ENCODE data around the gene PLA2G5. TPM values are rescaled to one million over a fixed set of nuclear protein-coding genes. Genes with fewer than 3 reads are reported as not detected.

PLA2G5 gene
- total and polyA plus RNA-seq, 2 of the 4 experiments (the other 2 are of a cell fraction) = not detected

GRCh38 chr1:20081353-20081810 lies 11.4 kb downstream of the PLA2G5 start:
- Histone ChIP-seq H3K56ac (ENCODE audit: extremely low read depth, insufficient read depth, low read length) (no peak overlapping the region), H3K18ac (ENCODE audit: low read depth, low read length) (no peak overlapping the region), H2BK120ac (ENCODE audit: low read depth, low read length) (no peak overlapping the region), H4K8ac (ENCODE audit: low read depth in 2 of 2, low read length in 2 of 2) (no peak overlapping the region), H2BK15ac (ENCODE audit: low read depth, low read length) (no peak overlapping the region), H3K27ac (ENCODE audit: insufficient read depth, low read length) (no peak overlapping the region), H2AK9ac (replicated peaks; ENCODE audit: low read depth, low read length, poor library complexity) (no peak overlapping the region), H4K5ac (ENCODE audit: low read depth, low read length) (no peak overlapping the region), H3K4me3 (ENCODE audit: insufficient read depth, low read depth, low read length) (no peak overlapping the region), H3K9me3 (ENCODE audit: control insufficient read depth, insufficient read depth, low read length) (no peaks in the 10 kb centered on the region; the same call in 1 of the 2 replicates), H3K14ac (replicated peaks; ENCODE audit: low read depth, low read length) (no peak overlapping the region), H3K4me2 (ENCODE audit: low read depth, low read length) (no peak overlapping the region), H3K9ac (ENCODE audit: low read depth, low read length) (no peak overlapping the region), H4K20me1 (ENCODE audit: insufficient read depth, low read length) (no peaks in the 10 kb centered on the region), H3K36me3 (ENCODE audit: control insufficient read depth, insufficient read depth, low read length) (no peaks in the 10 kb centered on the region), H4K91ac (ENCODE audit: insufficient read depth, low read depth, low read length) (no peak overlapping the region), H2BK5ac (ENCODE audit: low read depth, low read length, poor library complexity, severe bottlenecking) (no peak overlapping the region), H3K9me1 (ENCODE audit: insufficient read depth, low read length) (no peaks in the 10 kb centered on the region), H2AFZ (replicated peaks; ENCODE audit: low read length, poor library complexity) (no peak overlapping the region), H3K79me1 (ENCODE audit: low read depth in 1 of 2, low read length in 2 of 2) (no peaks in the 10 kb centered on the region), H2BK20ac (ENCODE audit: low read depth, low read length) (no peak overlapping the region), H3K4ac (ENCODE audit: low read depth, low read length) (no peak overlapping the region), H2AK5ac (ENCODE audit: low read depth, low read length) (no peak overlapping the region), H3K4me1 (ENCODE audit: control insufficient read depth, insufficient read depth, low read length) (no peaks in the 10 kb centered on the region), H3K27me3 (ENCODE audit: control insufficient read depth, insufficient read depth, low read length) (peaks cover 39% of the 10 kb centered on the region), H3K23ac (ENCODE audit: low read depth, low read length) (no peak overlapping the region)
- CTCF ChIA-PET = no interaction called here
- BruUV-seq (replicated peaks) = no TSS peak
- DNase-seq = no peak
- WGBS, 2 experiments (ENCODE audit: extremely low coverage in 2 of 2, insufficient read length in 1 of 2) = 45% methylated on average over 3 of the region's 8 CpGs; no CpG with 5 or more reads in 1 of the 2 experiments
- TF ChIP-seq MXI1 (IDR thresholded peaks at IDR 0.05; ENCODE audit: borderline replicate concordance, low read depth, low read length) (no peak), POLR2A (IDR thresholded peaks at IDR 0.05; ENCODE audit: low read depth, low read length) (no peak), MAFK (IDR thresholded peaks at IDR 0.05; ENCODE audit: low read depth, low read length) (no peak), RAD21 (IDR thresholded peaks at IDR 0.05; ENCODE audit: low read length) (no peak), CHD1 (IDR thresholded peaks at IDR 0.05; ENCODE audit: low read depth, low read length) (no peak), SMC3 (IDR thresholded peaks at IDR 0.05; ENCODE audit: low read depth, low read length) (no peak), RCOR1 (IDR thresholded peaks at IDR 0.05; ENCODE audit: insufficient replicate concordance, low read length) (no peak), USF2 (IDR thresholded peaks at IDR 0.05; ENCODE audit: low read depth, low read length) (no peak)
- TF ChIP-seq, protein P1, sequence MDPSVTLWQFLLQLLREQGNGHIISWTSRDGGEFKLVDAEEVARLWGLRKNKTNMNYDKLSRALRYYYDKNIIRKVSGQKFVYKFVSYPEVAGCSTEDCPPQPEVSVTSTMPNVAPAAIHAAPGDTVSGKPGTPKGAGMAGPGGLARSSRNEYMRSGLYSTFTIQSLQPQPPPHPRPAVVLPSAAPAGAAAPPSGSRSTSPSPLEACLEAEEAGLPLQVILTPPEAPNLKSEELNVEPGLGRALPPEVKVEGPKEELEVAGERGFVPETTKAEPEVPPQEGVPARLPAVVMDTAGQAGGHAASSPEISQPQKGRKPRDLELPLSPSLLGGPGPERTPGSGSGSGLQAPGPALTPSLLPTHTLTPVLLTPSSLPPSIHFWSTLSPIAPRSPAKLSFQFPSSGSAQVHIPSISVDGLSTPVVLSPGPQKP (IDR thresholded peaks at IDR 0.05; ENCODE audit: borderline replicate concordance, low read depth, low read length) = no peak
- POLR2A ChIA-PET (ENCODE audit: unreplicated experiment) = no interaction called here
- no peak for ATAC-seq (ENCODE audit: low read depth)
- dilution Hi-C loops (cut with HindIII; ENCODE audit: low sequenced_read_pairs, unreplicated experiment) = no loop called here
- in situ Hi-C loops (cut with MboI; ENCODE audit: low sequenced_read_pairs) = no loop called here
- intact Hi-C loops (cut with micrococcal nuclease) = no loop called here

Data from IMR-90 (cell line).